ENCODE data around the gene RAD51B. TPM values are rescaled to one million over a fixed set of nuclear protein-coding genes. Genes with fewer than 3 reads are reported as not detected.

The RAD51B gene
- total and polyA plus RNA-seq, 4 experiments from 2014 or later: 22.0 to 35.7 (median 31.4) TPM

DNA sequence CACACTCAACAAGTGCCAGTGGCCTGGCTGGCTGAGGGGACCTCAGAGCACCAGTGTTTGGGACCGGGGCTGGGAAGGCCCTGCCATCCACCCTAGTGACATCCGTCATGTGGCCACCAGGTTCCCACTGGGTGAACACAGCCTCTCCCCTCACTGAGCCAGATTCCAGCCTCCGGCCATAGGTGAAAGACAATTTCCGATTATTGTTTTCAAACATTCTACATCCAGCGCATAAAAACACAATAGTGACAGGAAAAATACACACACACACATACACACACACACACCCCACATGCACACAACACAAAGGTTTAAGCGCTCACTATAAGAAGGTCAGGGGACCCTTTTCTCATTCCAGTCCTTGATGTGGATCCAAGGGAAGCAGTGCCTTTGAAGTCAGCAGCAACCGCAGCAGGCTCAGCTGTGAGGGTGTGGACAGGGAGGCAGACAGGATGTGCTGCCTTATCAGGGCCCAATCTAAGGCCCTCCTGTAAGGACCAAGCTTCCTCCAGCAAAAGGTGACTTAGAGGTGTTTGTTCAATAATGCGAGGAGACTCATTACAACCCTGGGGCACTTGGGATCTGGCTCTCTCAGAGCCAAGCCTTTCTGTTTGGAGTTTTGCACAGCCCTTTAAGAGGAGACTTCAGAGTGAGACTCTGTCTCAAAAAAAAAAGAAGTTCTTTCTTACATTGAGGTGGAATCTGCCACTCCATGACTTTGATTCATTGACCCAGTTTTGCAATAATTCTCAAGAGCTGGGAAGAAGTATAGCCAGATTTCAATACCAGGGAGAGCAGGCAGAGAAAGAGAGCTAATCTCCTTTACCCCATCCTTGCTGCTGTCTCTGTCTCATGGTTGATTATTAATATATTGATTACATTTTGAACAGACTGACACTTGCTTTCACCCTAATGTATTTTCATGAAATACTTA is 745.5 kb downstream of the RAD51B start:
- H3K4me1 ChIP-seq (ENCODE audit: insufficient read depth, low read length): peaks cover 17% of the 10 kb centered on the region
- peak in 3 of 5 donors; percentile 5 to 12 (median 6) for DNase-seq
- no peak overlapping the region for H3K27ac ChIP-seq (ENCODE audit: low read depth, low read length)
- ChIA-PET POLR2A (ENCODE audit: partially characterized antibody) (interaction anchor here (0.7 to 2.4 kb wide), 5 partner anchors 15 to 225 kb away, joined by 3 to 10 read pairs (median 4); no protein-coding TSS in a partner anchor), CTCF (ENCODE audit: partially characterized antibody) (interaction anchor here (1.0 to 1.3 kb wide), 2 partner anchors 223 to 225 kb away, joined by 3 to 4 read pairs; no protein-coding TSS in a partner anchor)
- H3K27me3 Mint-ChIP-seq: no peaks in the 10 kb centered on the region
- no peaks in the 10 kb centered on the region for H3K9me3 ChIP-seq (ENCODE audit: control insufficient read depth in 1 of 2, low read length in 2 of 2)
- H3K27ac Mint-ChIP-seq: peak overlapping the region in 5 of 7 donors; percentile 20 to 78 (median 42)
- H3K4me3 Mint-ChIP-seq: peak overlapping the region in 3 of 8 donors; percentile 26 to 42 (median 41)
- H3K27me3 ChIP-seq (ENCODE audit: insufficient read depth, low read length): no peaks in the 10 kb centered on the region
- no peaks in the 10 kb centered on the region for H3K36me3 ChIP-seq (ENCODE audit: insufficient read depth, low read length)
- peaks cover 16 to 51% (median 27%) of the 10 kb centered on the region in 4 donors for H3K4me1 Mint-ChIP-seq
- H3K4me3 ChIP-seq (ENCODE audit: low read length in 2 of 2): no peak overlapping the region
- peaks cover 0 to 2% (median 0%) of the 10 kb centered on the region in 8 donors for H3K9me3 Mint-ChIP-seq
- intact Hi-C loops (cut with micrococcal nuclease): no loop called here
- peaks cover 0 to 8% of the 10 kb centered on the region in 2 donors for H3K36me3 Mint-ChIP-seq

DNA sequence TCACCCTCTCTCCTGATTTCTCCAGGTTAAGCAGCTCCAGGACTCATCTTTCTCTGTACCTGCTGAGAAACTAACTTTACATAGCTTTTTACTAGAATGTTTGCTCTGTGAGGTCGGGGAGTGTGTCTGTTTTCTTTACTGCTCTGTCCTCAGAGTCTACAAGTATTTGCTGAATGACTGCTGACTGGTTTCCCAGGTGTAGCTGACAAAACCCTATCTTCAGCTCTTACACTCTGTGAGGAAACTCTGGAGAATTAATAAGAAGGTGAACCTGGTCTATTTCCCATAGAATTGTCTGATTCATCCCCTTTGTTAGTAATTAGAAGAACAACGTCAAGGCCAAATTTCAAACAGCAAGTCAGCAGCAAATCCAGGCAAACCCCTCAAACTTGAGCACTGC is 746.5 kb downstream of the RAD51B start:
- H3K27me3 Mint-ChIP-seq: no peaks in the 10 kb centered on the region
- Histone ChIP-seq H3K27me3 (ENCODE audit: insufficient read depth, low read length) (no peaks in the 10 kb centered on the region), H3K36me3 (ENCODE audit: insufficient read depth, low read length) (no peaks in the 10 kb centered on the region), H3K9me3 (ENCODE audit: control insufficient read depth in 1 of 2, low read length in 2 of 2) (no peaks in the 10 kb centered on the region), H3K27ac (ENCODE audit: low read depth, low read length) (no peak overlapping the region), H3K4me1 (ENCODE audit: insufficient read depth, low read length) (peaks cover 17% of the 10 kb centered on the region), H3K4me3 (ENCODE audit: low read length in 2 of 2) (no peak overlapping the region)
- DNase-seq: no peak
- peaks cover 0 to 2% (median 0%) of the 10 kb centered on the region in 8 donors for H3K9me3 Mint-ChIP-seq
- peaks cover 16 to 48% (median 27%) of the 10 kb centered on the region in 4 donors for H3K4me1 Mint-ChIP-seq
- H3K27ac Mint-ChIP-seq: peak overlapping the region in 4 of 7 donors; percentile 19 to 53 (median 41)
- H3K4me3 Mint-ChIP-seq: no peak overlapping the region
- intact Hi-C loops (cut with micrococcal nuclease): no loop called here
- ChIA-PET POLR2A (ENCODE audit: partially characterized antibody) (interaction anchor here (1.0 to 2.4 kb wide), 3 partner anchors 59 to 227 kb away, joined by 3 to 10 read pairs (median 6); partner anchors contain the start of gene ZFP36L1), CTCF (ENCODE audit: partially characterized antibody) (interaction anchor here (1.0 to 1.1 kb wide), 2 partner anchors 12 to 224 kb away, joined by 3 read pairs; no protein-coding TSS in a partner anchor)
- peaks cover 0 to 8% of the 10 kb centered on the region in 2 donors for H3K36me3 Mint-ChIP-seq

DNA sequence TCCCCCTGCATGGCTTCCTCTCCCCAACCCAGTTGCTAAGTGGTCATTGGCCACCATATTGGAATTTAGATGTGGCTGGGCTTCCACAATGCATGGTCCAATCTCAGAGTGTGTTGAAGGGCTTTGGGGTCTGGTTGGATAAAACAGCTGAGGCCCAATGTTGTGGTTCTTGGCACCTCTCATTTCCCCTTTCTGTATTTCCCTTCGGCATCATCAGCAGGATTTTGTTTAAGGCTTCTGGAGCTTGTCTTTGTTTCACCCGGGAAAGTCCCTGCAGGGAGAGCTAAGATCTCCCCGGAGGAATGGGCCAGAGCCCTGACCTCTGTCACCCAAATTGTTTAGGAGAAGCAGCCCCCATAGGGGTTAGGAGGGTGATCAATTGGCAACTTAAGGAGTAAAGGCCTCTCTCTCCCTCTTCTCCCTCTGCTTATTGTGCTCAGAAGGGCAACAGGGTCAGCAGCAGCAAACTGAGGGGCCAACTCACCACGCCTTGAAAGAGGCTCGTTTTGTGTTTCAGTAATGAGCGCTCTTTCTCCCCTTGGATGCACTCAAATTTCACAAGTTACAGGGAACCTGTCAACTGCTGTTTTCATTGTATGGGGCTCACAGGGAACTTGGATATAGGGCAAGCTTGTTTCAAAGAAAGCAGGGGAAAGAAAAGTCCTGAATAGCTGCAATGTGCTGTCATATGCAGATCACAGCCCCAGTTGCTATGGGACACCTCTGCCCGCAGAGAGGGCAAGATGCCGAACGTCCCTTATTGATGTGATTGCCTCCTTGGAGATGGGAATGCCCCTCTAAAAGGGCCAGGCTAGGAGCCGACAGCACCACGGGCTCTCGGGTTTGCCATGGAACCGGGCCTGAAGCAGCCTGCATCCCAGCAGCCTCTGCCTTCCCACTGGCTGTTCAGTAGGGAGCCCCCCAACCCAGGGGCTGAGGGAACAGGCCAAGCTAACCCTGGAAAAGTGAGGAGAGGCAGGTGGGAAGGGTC is 749.6 kb downstream of the RAD51B start:
- Mint-ChIP-seq H3K9me3 (no peaks in the 10 kb centered on the region), H3K27ac (no peak overlapping the region), H3K27me3 (no peaks in the 10 kb centered on the region), H3K4me1 (peaks cover 16 to 22% (median 18%) of the 10 kb centered on the region in 4 donors), H3K4me3 (no peak overlapping the region), H3K36me3 (peaks cover 0 to 8% of the 10 kb centered on the region in 2 donors)
- intact Hi-C loops (cut with micrococcal nuclease): no loop called here
- no peak for DNase-seq
- ChIA-PET POLR2A (ENCODE audit: partially characterized antibody) (no interaction called here), CTCF (ENCODE audit: partially characterized antibody) (interaction anchor here (0.9 to 1.5 kb wide), 2 partner anchors 10 to 247 kb away, joined by 3 to 4 read pairs; no protein-coding TSS in a partner anchor)
- Histone ChIP-seq H3K27me3 (ENCODE audit: insufficient read depth, low read length) (no peaks in the 10 kb centered on the region), H3K4me1 (ENCODE audit: insufficient read depth, low read length) (peaks cover 17% of the 10 kb centered on the region), H3K36me3 (ENCODE audit: insufficient read depth, low read length) (no peaks in the 10 kb centered on the region), H3K4me3 (ENCODE audit: low read length in 2 of 2) (no peak overlapping the region), H3K27ac (ENCODE audit: low read depth, low read length) (no peak overlapping the region), H3K9me3 (ENCODE audit: control insufficient read depth in 1 of 2, low read length in 2 of 2) (no peaks in the 10 kb centered on the region)

DNA sequence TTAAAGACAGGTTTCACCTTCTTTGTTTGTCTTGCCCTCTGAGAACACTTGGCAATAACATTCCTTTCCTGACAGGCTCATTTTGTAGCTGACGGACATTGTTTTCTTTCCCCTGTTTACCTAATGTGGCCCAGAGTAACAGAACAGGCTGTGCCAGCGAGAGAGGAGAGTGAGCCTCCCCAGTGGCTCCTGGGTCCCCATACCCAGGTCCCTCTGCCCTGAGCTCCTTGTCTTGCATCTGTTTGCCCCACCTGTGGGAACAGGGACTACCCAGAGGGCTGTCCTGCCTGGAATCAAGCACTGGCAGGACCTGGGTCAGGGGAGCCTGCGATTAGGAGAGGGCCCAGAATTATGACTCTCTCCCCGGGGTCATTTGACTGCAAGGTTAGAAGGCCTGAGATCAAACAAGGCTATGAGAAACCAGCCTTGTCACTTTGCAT is 750.4 kb downstream of the RAD51B start:
- POLR2A ChIA-PET (ENCODE audit: partially characterized antibody): no interaction called here
- Histone ChIP-seq H3K27ac (ENCODE audit: low read depth, low read length) (no peak overlapping the region), H3K36me3 (ENCODE audit: insufficient read depth, low read length) (no peaks in the 10 kb centered on the region), H3K27me3 (ENCODE audit: insufficient read depth, low read length) (no peaks in the 10 kb centered on the region), H3K9me3 (ENCODE audit: control insufficient read depth in 1 of 2, low read length in 2 of 2) (no peaks in the 10 kb centered on the region), H3K4me1 (ENCODE audit: insufficient read depth, low read length) (peaks cover 9% of the 10 kb centered on the region), H3K4me3 (ENCODE audit: low read length in 2 of 2) (no peak overlapping the region)
- Mint-ChIP-seq H3K4me1 (peaks cover 12 to 14% (median 13%) of the 10 kb centered on the region in 4 donors), H3K9me3 (no peaks in the 10 kb centered on the region), H3K36me3 (peaks cover 0 to 8% of the 10 kb centered on the region in 2 donors), H3K4me3 (no peak overlapping the region), H3K27me3 (no peaks in the 10 kb centered on the region), H3K27ac (peak overlapping the region in 1 of 7 donors; percentile 1)
- intact Hi-C loops (cut with micrococcal nuclease): no loop called here
- CTCF ChIA-PET (ENCODE audit: partially characterized antibody): interaction anchor here (0.9 to 1.5 kb wide), 3 partner anchors 9 to 247 kb away, joined by 3 to 4 read pairs (median 3); no protein-coding TSS in a partner anchor
- DNase-seq: no peak

DNA sequence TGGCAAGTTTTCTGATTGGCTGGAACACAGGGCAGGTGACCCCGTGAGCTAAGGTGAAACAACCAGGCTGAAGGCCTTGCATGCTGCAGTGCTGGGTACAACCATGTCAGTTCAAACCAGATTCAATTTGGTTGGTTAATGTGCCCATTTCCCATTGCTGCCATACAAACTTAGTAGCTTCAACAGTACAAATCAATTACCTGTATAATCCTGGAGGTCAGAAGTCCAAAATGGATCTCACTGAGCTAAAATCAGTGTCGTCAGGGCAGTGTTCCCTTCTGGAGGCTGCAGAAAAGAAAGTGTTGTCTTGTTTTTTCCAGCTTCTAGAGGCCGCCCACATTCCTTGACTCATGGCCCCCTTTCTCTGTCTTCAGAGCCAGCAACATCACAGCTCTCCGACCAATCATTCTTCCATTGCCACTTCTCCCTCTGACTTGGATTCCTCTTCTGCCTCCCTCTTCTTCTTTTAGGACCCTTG is 751.6 kb downstream of the RAD51B start:
- H3K4me3 ChIP-seq (ENCODE audit: low read length in 2 of 2): no peak overlapping the region
- H3K27me3 Mint-ChIP-seq: no peaks in the 10 kb centered on the region
- H3K27ac Mint-ChIP-seq: peak overlapping the region in 1 of 7 donors; percentile 80
- H3K4me3 Mint-ChIP-seq: no peak overlapping the region
- peaks cover 0 to 8% of the 10 kb centered on the region in 2 donors for H3K36me3 Mint-ChIP-seq
- ChIA-PET CTCF (ENCODE audit: partially characterized antibody) (interaction anchor here (1.5 kb wide), 1 partner anchor 218 kb away, joined by 3 read pairs; no protein-coding TSS in a partner anchor), POLR2A (ENCODE audit: partially characterized antibody) (no interaction called here)
- no peak overlapping the region for H3K27ac ChIP-seq (ENCODE audit: low read depth, low read length)
- no peaks in the 10 kb centered on the region for H3K4me1 ChIP-seq (ENCODE audit: insufficient read depth, low read length)
- no peaks in the 10 kb centered on the region for H3K27me3 ChIP-seq (ENCODE audit: insufficient read depth, low read length)
- DNase-seq: no peak
- no peaks in the 10 kb centered on the region for H3K9me3 Mint-ChIP-seq
- intact Hi-C loops (cut with micrococcal nuclease): no loop called here
- peaks cover under 1 to 5% (median 3%) of the 10 kb centered on the region in 4 donors for H3K4me1 Mint-ChIP-seq
- no peaks in the 10 kb centered on the region for H3K36me3 ChIP-seq (ENCODE audit: insufficient read depth, low read length)
- no peaks in the 10 kb centered on the region for H3K9me3 ChIP-seq (ENCODE audit: control insufficient read depth in 1 of 2, low read length in 2 of 2)

DNA sequence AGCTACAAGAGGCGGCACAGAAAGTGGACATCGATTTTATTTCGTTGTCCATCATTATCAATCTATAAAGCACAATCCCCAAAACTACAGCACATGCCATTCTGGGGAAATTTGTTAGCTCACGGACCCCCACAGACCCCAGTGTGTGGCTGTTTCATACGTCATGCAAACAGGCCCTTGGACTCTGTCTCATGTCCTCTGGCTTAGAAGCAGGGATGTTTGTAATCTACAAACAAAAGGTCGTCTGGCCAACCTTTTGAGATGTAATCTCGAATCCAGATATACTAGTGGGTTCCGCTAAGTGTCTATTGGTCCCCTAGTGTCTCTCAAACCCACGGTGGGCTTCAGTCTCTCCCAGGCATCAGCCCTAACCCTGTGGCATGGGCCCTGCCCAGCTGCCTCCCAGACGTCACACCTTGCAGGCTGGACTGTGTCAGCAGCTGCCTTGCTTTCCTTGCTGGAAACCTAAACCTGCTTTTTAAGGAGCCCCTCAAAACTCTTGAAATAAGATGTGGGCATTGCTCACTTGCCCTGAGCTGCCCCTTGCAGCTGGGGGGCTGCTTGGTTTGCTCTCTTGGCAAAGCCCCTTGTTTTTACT is 752.4 kb downstream of the RAD51B start:
- H3K4me1 ChIP-seq (ENCODE audit: insufficient read depth, low read length): no peaks in the 10 kb centered on the region
- ChIA-PET CTCF (ENCODE audit: partially characterized antibody) (no interaction called here), POLR2A (ENCODE audit: partially characterized antibody) (no interaction called here)
- Mint-ChIP-seq H3K27ac (no peak overlapping the region), H3K9me3 (no peaks in the 10 kb centered on the region), H3K4me1 (peaks cover 0 to 4% (median under 1%) of the 10 kb centered on the region in 4 donors), H3K27me3 (no peaks in the 10 kb centered on the region), H3K36me3 (peaks cover 0 to 8% of the 10 kb centered on the region in 2 donors), H3K4me3 (no peak overlapping the region)
- no peak for DNase-seq
- intact Hi-C loops (cut with micrococcal nuclease): no loop called here
- H3K4me3 ChIP-seq (ENCODE audit: low read length in 2 of 2): no peak overlapping the region
- H3K27ac ChIP-seq (ENCODE audit: low read depth, low read length): no peak overlapping the region
- no peaks in the 10 kb centered on the region for H3K36me3 ChIP-seq (ENCODE audit: insufficient read depth, low read length)
- H3K9me3 ChIP-seq (ENCODE audit: control insufficient read depth in 1 of 2, low read length in 2 of 2): no peaks in the 10 kb centered on the region
- H3K27me3 ChIP-seq (ENCODE audit: insufficient read depth, low read length): no peaks in the 10 kb centered on the region

All from CD4-positive, alpha-beta memory T cell (primary cell).